ENCODE measurements around the gene COP1. TPM values are rescaled to one million over a fixed set of nuclear protein-coding genes. Genes with fewer than 3 reads are reported as not detected.

COP1 gene
- total and polyA plus RNA-seq, 2 donors (not counting 1 experiment from before 2014, with no cell fraction given): 18.7 to 68.5 TPM

DNA sequence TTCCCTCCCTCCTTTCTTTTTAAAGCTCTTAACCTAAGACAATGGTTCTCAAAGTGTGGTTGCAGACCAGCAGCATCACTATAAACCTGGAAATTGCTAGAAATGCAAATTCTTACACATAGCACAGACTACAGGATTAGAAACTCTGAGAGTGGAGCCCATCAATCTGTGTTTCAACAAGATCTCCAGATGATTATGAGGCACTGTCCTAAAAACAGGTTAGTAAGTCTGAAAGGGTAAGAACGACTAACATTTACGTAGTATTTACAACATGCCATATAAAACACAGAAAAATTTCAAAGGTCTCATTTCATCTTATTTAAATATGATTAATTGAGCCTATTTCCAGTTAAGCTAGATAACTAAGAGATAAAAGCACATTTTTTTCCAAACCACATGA lies 138.8 kb downstream of the COP1 start:
- TF ChIP-seq, protein P1, sequence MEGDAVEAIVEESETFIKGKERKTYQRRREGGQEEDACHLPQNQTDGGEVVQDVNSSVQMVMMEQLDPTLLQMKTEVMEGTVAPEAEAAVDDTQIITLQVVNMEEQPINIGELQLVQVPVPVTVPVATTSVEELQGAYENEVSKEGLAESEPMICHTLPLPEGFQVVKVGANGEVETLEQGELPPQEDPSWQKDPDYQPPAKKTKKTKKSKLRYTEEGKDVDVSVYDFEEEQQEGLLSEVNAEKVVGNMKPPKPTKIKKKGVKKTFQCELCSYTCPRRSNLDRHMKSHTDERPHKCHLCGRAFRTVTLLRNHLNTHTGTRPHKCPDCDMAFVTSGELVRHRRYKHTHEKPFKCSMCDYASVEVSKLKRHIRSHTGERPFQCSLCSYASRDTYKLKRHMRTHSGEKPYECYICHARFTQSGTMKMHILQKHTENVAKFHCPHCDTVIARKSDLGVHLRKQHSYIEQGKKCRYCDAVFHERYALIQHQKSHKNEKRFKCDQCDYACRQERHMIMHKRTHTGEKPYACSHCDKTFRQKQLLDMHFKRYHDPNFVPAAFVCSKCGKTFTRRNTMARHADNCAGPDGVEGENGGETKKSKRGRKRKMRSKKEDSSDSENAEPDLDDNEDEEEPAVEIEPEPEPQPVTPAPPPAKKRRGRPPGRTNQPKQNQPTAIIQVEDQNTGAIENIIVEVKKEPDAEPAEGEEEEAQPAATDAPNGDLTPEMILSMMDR (IDR thresholded peaks at IDR 0.05): no peak
- TF ChIP-seq EZH2 (IDR thresholded peaks at IDR 0.05; ENCODE audit: borderline replicate concordance, insufficient read depth, low read depth, low read length, poor library complexity, severe bottlenecking): no peak
- DNase-seq: no peak
- ATAC-seq (ENCODE audit: low read depth): no peak
- no peaks in the 10 kb centered on the region for H3K9me3 Mint-ChIP-seq (ENCODE audit: insufficient read depth)
- Histone ChIP-seq H4K20me1 (ENCODE audit: control insufficient read depth, insufficient read depth, low read length, poor library complexity, severe bottlenecking) (peaks cover 11% of the 10 kb centered on the region), H3K27me3 (replicated peaks in 1 of 4; ENCODE audit: control extremely low read depth in 1 of 4, control insufficient read depth in 3 of 4, insufficient read depth in 4 of 4, low read length in 3 of 4) (no peaks in the 10 kb centered on the region), H3K4me2 (replicated peaks; ENCODE audit: low read depth, low read length, poor library complexity, severe bottlenecking) (no peak overlapping the region), H3K9me3 (ENCODE audit: control extremely low read depth in 1 of 3, control insufficient read depth in 2 of 3, insufficient read depth in 1 of 3, low read length in 2 of 3) (no peaks in the 10 kb centered on the region), H3K4me1 (ENCODE audit: control insufficient read depth in 2 of 2, insufficient read depth in 2 of 2, low read length in 2 of 2) (no peaks in the 10 kb centered on the region), H2AFZ (ENCODE audit: insufficient read depth, low read depth, low read length, poor library complexity, severe bottlenecking) (no peak overlapping the region), H3K4me3 (ENCODE audit: control extremely low read depth in 1 of 5, extremely low read depth in 1 of 5, insufficient read depth in 1 of 5, low read depth in 2 of 5, low read length in 4 of 5) (no peak overlapping the region), H3K27ac (ENCODE audit: low read length in 2 of 2) (no peak overlapping the region), H3K36me3 (replicated peaks in 1 of 2; ENCODE audit: control extremely low read depth in 1 of 2, control insufficient read depth in 1 of 2, extremely low read depth in 1 of 2, insufficient read depth in 2 of 2, low read length in 1 of 2) (peaks cover 2 to 4% of the 10 kb centered on the region in 2 experiments), H3K79me2 (ENCODE audit: control insufficient read depth, insufficient read depth, low read length) (peaks cover 27% of the 10 kb centered on the region), H3K9ac (ENCODE audit: low read length) (no peak overlapping the region)
- H3K4me3 Mint-ChIP-seq: no peak overlapping the region
- no peak overlapping the region for H3K27ac Mint-ChIP-seq
- ChIA-PET POLR2A (no interaction called here), CTCF (no interaction called here)
- no peaks in the 10 kb centered on the region for H3K4me1 Mint-ChIP-seq
- no CpG with 5 or more reads among the region's 2 CpGs for WGBS (ENCODE audit: insufficient coverage)
- no peaks in the 10 kb centered on the region for H3K27me3 Mint-ChIP-seq
- intact Hi-C loops (cut with micrococcal nuclease): no loop called here

DNA sequence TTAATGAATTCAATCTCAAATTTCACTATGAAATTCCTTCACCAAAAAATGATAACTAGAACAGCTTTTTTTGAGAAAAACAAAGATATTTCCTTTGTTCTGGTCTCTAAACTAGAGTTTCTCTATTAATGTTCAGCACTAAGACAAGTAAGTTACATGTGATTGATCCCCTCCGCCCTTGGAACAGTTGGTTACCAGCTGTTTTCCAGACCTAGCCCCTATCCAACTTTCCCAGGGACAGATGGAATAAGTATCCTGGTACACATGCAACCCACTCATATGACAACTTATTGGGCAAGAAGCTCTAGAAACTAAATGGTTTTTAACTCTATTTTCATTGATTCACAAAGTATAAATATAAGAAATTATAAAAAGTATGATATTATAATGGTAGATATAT lies 140.4 kb downstream of the COP1 start:
- H3K36me3 ChIP-seq (replicated peaks in 1 of 2; ENCODE audit: control extremely low read depth in 1 of 2, control insufficient read depth in 1 of 2, extremely low read depth in 1 of 2, insufficient read depth in 2 of 2, low read length in 1 of 2): peaks cover 2 to 4% of the 10 kb centered on the region in 2 experiments
- peaks cover 27% of the 10 kb centered on the region for H3K79me2 ChIP-seq (ENCODE audit: control insufficient read depth, insufficient read depth, low read length)
- Mint-ChIP-seq H3K27me3 (no peaks in the 10 kb centered on the region), H3K27ac (no peak overlapping the region), H3K9me3 (ENCODE audit: insufficient read depth) (no peaks in the 10 kb centered on the region), H3K4me1 (no peaks in the 10 kb centered on the region), H3K4me3 (no peak overlapping the region)
- H3K4me3 ChIP-seq (ENCODE audit: control extremely low read depth in 1 of 5, extremely low read depth in 1 of 5, insufficient read depth in 1 of 5, low read depth in 2 of 5, low read length in 4 of 5): no peak overlapping the region
- H3K27ac ChIP-seq (ENCODE audit: low read length in 2 of 2): no peak overlapping the region
- no peak overlapping the region for H2AFZ ChIP-seq (ENCODE audit: insufficient read depth, low read depth, low read length, poor library complexity, severe bottlenecking)
- H3K4me1 ChIP-seq (ENCODE audit: control insufficient read depth in 2 of 2, insufficient read depth in 2 of 2, low read length in 2 of 2): no peaks in the 10 kb centered on the region
- intact Hi-C loops (cut with micrococcal nuclease): no loop called here
- no CpG with 5 or more reads among the region's 1 CpG for WGBS (ENCODE audit: insufficient coverage)
- no peak for ATAC-seq (ENCODE audit: low read depth)
- no peaks in the 10 kb centered on the region for H3K9me3 ChIP-seq (ENCODE audit: control extremely low read depth in 1 of 3, control insufficient read depth in 2 of 3, insufficient read depth in 1 of 3, low read length in 2 of 3)
- ChIA-PET CTCF (no interaction called here), POLR2A (no interaction called here)
- no peaks in the 10 kb centered on the region for H3K27me3 ChIP-seq (replicated peaks in 1 of 4; ENCODE audit: control extremely low read depth in 1 of 4, control insufficient read depth in 3 of 4, insufficient read depth in 4 of 4, low read length in 3 of 4)
- DNase-seq: no peak
- no peak overlapping the region for H3K9ac ChIP-seq (ENCODE audit: low read length)
- TF ChIP-seq EZH2 (IDR thresholded peaks at IDR 0.05; ENCODE audit: borderline replicate concordance, insufficient read depth, low read depth, low read length, poor library complexity, severe bottlenecking): no peak
- H3K4me2 ChIP-seq (replicated peaks; ENCODE audit: low read depth, low read length, poor library complexity, severe bottlenecking): no peak overlapping the region
- peaks cover 11% of the 10 kb centered on the region for H4K20me1 ChIP-seq (ENCODE audit: control insufficient read depth, insufficient read depth, low read length, poor library complexity, severe bottlenecking)
